ENCODE data around the gene GUK1.
"Not testable (repeated sequence)": the region's sequence is repeated elsewhere in the genome, so short reads cannot be mapped to it uniquely, and the experiment has no call there.

Gene GUK1

DNA sequence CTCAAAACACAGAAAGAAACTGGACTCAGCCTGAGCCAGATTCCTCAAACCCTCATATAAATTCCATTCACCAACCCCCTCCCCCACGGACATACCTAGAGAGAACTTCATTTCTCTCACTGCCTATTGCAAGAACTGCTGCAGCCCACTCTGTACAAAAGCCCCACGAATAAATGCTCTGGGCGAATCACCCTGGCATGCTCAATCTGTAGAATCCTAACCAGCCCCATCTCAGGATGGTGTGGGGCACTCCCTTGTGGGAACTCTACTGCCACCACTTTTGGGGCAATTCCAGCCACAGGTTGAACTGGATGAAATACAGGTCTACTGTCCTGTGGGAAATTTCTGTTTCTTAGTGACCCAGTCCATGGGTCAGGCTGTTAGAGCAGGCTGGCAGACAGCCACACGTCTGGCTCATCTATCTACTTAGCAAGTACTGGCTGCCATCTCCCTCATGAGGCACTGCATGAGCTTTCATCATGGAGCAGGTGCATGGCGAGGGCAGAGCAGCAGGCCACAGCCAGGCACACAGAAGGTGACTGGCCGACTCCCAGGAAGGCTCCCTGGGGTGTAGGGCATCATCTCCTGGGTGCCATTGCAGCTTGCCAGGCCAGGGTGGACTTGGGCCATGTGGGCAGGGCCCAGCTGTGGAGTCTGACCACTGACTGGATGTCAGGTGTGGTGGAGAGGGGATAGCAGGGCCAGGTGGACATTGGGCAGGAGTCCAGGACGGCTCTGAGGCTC, 35.4 kb upstream of the GUK1 start:
- DNase-seq (ENCODE audit: low read depth): no peak

DNA sequence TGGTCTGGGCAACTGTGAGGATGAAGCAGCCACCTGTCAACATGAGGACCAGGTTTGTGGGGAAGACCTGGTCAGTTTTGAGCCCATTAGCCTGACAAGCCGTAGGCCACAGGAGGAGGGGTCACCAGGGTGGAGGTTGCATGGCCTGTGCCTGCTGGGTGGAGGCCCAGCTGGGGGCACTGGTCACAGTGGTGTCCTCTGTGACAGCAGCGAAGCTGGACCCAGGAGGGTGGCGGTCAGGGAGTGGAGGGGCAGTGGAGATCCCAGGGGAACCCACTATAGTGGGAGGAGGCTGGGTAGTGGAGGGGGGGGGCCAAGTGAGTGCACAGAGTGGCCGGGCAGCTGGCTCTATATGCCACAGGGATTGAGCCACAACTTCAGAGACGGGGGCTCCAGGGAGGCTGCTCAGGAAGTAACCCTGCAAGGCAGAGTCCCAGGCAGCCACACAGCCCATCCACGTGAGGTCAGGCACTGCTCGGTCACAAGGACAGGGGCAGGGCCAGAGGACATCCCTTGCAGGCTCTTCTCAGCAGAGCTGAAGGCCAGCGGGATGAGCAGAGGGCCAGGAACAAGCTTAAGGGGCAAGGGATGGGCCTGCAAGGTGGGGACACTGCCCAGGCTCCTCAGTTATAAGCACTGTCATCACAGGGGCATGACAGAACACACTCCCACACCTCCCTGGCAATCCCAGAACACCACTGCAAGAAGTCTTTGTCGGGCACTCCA, 34.6 kb upstream of the GUK1 start:
- no peak for DNase-seq (ENCODE audit: low read depth)

GRCh38 chr1:228105996-228106799, 33.9 kb upstream of the GUK1 start:
- DNase-seq (ENCODE audit: low read depth): no peak

GRCh38 chr1:228106800-228107054, 33.4 kb upstream of the GUK1 start:
- no peak for DNase-seq (ENCODE audit: low read depth)

- no peak for DNase-seq (ENCODE audit: low read depth)
Measured at GRCh38 chr1:228107636-228108035, 32.4 kb upstream of the GUK1 start.

DNA sequence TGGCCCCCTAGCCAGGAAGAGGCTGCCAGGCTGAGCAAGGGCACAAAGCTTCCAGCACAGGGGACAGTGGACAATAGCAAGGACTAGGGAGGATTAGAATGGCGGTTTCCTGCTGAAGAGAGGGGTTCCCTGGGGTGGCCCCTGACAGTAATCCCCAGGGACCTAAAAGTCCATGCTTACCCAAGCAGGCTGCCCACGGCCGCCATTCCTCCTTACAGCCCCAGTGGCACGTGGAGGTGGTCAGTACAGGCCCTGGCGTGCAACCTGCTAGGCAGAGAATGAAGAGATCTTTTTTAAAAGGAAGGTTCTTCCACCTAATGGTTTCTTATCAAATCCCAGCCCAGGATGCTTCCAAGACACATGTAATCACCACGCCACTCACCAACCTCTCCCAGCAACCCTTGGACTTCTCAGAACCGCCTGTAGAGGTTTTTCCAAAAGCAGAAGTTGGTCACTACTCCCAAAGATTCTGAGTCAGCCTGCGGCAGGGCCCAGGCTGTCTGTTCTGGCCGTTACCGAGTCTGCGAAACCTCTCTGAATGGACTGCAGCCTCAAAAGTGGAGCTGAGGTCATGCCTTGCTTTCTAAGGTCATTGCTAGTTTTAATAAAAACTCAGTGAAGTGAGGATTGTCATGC, 31.9 kb upstream of the GUK1 start:
- no peak for DNase-seq (ENCODE audit: low read depth)

- DNase-seq (ENCODE audit: low read depth): no peak
Measured at GRCh38 chr1:228108742-228109072, 31.4 kb upstream of the GUK1 start.

DNA sequence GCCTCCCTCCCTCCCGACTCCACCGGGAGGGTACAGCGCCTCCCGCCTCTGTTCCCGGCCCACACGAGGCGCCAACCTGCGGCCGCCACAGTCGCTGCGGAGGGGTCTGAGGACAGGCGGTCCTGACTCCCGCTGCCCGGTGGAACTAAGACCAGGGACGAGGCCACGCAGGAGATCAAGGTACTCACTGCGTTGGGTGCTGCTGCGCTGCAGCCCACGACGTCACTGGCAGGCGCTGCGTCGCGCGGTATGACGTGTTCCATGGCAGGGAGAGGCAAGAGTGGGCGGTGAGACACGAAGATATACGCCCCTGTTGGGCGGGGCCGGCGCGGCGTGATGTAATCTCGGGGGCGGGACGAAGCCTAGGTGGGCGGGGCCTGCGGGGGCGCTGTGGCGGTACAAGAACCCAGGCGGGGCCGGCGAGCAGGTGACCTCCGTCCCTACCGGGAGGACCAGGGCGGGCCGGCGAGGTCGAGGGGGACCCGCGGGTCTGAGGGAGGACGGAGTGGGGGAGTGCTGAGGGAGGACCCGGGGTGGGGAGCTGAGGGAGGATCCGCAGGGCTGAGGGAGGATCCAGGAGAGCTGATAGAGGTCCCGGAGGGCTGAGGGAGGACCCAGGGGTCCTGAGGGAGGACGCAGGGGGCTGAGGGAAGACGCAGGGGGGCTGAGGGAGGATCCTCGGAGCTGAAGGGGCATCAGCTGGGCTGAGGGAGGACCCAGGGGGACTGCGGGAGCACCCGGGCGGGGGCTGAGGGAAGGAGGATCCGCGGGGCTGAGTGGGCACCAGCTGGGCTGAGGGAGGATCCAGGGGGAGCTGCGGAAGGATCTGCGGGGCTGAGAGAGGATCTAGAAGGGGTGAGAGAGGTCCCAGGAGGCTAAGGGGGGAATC, 30.8 kb upstream of the GUK1 start, which contains the start of gene MRPL55:
Gene MRPL55, minus strand, starts transcription at position 227 of the 889 bp plus-strand sequence. CDS start 1,039 bp downstream, outside the sequence.
- peak; percentile 88 for DNase-seq (ENCODE audit: low read depth)

GRCh38 chr1:228109962-228110488, 30.1 kb upstream of the GUK1 start:
- DNase-seq (ENCODE audit: low read depth): no peak

- DNase-seq (ENCODE audit: low read depth): no peak
Measured at GRCh38 chr1:228110556-228110955, 29.5 kb upstream of the GUK1 start.

DNA sequence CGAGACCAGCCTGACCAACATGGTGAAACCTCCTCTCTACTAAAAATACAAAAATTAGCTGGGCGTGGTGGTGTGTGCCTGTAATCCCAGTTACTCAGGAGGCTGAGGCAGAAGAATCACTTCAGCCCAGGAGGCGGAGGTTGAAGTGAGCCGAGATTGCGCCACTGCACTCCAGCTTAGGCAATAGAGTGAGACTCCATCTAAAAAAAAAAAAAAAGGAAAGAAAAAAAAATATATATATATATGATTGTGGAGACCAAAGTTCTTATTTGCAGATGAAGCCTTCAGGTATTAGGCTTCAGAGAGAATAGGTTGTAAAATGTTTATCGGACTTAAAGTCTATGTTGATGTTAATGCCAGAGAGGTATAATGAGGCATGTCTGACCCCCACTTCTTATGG, 28.8 kb upstream of the GUK1 start:
- not testable (repeated sequence) for DNase-seq (ENCODE audit: low read depth)

DNA sequence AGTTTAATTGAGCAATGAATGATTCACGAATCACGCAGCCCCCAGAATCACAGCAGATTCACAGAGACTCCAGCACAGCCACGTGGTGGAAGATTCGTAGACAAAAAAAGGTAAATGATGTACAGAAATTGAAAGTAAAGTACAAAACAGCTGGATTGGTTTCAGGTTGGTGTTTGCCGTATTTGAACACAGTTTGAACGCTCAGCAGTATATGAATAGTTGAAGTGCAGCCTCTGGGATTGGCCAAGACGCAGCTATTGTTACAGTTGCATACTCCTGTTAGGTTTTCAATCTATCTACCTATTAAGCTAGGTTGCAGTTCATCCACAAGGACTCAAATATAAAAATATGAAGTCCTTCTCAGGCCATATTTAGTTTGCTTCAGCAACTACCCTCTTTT, 27.9 kb upstream of the GUK1 start:
- no peak for DNase-seq (ENCODE audit: low read depth)

DNA sequence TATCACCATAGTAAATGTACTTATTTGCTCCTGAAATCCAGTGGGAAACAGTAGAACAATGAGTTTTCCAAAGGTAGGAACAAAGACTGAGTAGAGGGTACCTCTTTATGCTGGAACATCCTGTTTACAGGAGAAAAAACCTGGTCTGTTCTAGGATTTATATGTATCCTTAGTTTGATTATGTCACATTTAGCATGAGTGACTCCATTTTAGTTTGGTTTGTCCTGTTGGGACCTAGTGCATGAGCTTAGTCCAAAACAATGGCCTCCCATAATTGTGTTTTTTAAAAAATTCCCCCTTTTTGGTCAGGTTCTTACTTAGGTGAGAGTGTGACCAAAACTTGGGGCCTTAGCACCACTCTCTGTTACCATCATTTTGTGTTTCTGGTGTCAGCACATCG, 27.5 kb upstream of the GUK1 start:
- no peak for DNase-seq (ENCODE audit: low read depth)

DNA sequence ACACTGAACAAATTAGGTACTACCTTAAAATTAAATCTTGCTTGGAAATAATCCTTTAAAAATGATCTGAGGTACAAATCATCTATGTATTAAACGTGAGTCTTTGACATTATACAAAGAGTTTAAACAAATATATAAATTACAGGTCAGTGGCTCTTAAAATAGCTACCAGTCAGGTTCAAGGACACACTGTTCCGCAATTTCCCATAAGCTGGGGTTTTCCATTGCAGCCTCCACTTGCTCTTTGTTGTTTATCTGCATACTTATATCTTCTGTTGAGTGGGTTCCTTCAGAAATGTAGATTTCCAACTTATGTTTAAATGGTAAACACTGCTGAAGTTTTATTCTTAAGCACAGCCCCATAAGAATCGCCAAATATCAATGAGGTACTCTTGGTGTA, 25.3 kb upstream of the GUK1 start:
- no peak for DNase-seq (ENCODE audit: low read depth)

- DNase-seq (ENCODE audit: low read depth): no peak
Measured at GRCh38 chr1:228117335-228117734, 22.7 kb upstream of the GUK1 start.

- DNase-seq (ENCODE audit: low read depth): no peak
Measured at GRCh38 chr1:228118040-228118439, 22.0 kb upstream of the GUK1 start.

DNA sequence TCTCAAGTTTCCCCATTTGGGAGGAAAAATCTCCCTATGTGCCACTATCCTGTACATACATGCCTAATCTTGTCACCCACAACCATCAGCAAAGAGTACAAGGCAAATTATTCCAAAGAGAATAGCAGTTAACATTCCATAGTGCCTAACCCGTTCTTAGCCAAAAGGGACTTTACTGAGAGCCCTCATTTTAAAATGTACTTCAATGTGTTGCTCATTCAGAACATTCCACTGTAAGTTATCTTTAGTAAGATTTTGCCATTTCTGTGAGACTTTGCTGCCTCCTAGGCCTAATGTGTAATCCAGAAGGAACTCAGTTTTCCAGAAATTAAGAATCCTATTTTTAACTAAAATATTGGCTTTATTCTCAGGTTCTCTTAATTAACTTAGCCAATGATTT, 19.7 kb upstream of the GUK1 start:
- DNase-seq (ENCODE audit: low read depth): no peak

GRCh38 chr1:228120857-228121489, 19.1 kb upstream of the GUK1 start:
- no peak for DNase-seq (ENCODE audit: low read depth)

- no peak for DNase-seq (ENCODE audit: low read depth)
Measured at GRCh38 chr1:228122921-228123441, 17.1 kb upstream of the GUK1 start.

DNA sequence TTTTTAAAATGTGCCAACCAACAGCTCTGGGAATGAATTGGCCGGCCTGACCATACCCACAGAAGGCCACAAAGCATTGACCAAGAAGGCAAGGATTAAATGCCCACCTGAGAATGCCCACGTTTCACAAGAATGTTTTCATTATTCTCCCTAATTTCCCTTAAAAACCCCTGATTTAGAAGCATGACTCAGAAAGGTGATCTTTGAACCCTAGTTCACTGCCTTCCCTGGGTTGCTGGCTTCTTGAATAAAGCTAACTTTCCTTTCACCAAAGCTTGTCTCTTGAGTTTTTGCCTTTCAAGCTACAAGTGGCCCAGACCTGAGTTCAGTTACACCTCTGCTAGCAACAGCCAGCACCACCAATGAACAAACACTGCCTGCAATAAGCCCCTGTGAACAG, 16.6 kb upstream of the GUK1 start:
- DNase-seq (ENCODE audit: low read depth): no peak

DNA sequence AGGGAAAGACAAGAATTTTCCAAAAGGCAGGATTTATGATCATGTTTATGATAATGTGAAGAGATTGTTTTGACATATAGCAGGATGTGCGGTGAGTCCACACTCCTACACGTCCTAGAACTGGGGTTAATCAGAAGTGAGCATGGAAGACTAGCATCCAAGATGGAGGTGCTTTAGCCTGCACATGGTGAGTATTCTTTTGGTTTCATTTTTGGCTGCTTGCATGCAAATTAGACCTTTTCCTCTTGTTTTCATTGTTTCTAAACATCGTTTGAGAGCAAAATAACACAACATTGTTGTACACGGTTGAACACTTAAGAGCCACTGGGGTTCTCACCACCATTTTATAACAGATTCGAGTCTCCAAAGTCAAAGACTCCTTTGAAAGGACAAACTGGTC, 14.9 kb upstream of the GUK1 start:
- no peak for DNase-seq (ENCODE audit: low read depth)
